A549 (cell line): Measurements from ENCODE around the gene ABCB6. TPM values are rescaled to one million over a fixed set of nuclear protein-coding genes. Genes with fewer than 3 reads are reported as not detected.

Source experiments
- ATAC-seq, 2 experiments: fragments of 200-7000 bp in 1 of 2; fragments of >200 bp in 1 of 2; cut with Nextera tagmentation in 1 of 2; cut with Tn5 transposase in 1 of 2; 3 replicates each; pipeline versions ENCODE4 v1.8.0 to v1.9.1; 2018 to 2020; ENCODE audit warnings: mild to moderate bottlenecking in 1 of 2, moderate library complexity in 1 of 2
- CTCF ChIA-PET: fragments of 300-600 bp; sonication (Branson Sonifier 250); formaldehyde crosslinking; extraction: SDS; loops from one replicate; lab custom pipeline; 2021; ENCODE audit warnings: antibody characterized with exemption, inconsistent platforms; lab: Yijun Ruan, JAX
- POLR2A ChIA-PET: fragments of 350-600 bp; formaldehyde crosslinking; extraction: SDS; loops from one replicate; lab custom pipeline; 2021; ENCODE audit warnings: antibody characterized with exemption, inconsistent platforms; lab: Yijun Ruan, JAX
- DNase-seq, 2 experiments: peaks; one replicate each; pipeline versions ENCODE4 v3.0.0 to v3.0.0-alpha.2; 2011 to 2016; ENCODE audit warnings: low read depth in 1 of 2, low spot score in 1 of 2
- FAIRE-seq: peaks from 2 replicates; lab custom pipeline; 2011; peaks lifted over from hg19 to GRCh38; lab: Jason Lieb, UNC
- H3K27ac ChIP-seq, 2 experiments: fragments of >200 bp; sonication (Bioruptor Twin); formaldehyde crosslinking; 3 replicates each; pipeline ENCODE4 v1.5.1; 2016 to 2017
- H3K4me1 ChIP-seq: fragments of >200 bp; sonication (Bioruptor Twin); formaldehyde crosslinking; 3 replicates; pipeline ENCODE4 v1.6.1; 2016
- H3K4me2 ChIP-seq: fragments of >200 bp; sonication (Bioruptor Twin); formaldehyde crosslinking; 3 replicates; pipeline ENCODE4 v1.6.1; 2016
- H3K4me3 ChIP-seq: fragments of >200 bp; sonication (Bioruptor Twin); formaldehyde crosslinking; 3 replicates; pipeline ENCODE4 v1.5.1; 2016
- H3K9me3 ChIP-seq: fragments of >200 bp; sonication (Bioruptor Twin); formaldehyde crosslinking; 3 replicates; pipeline ENCODE4 v1.6.1; 2016
- BCL3 ChIP-seq: fragments of >200 bp; sonication (Bioruptor Twin); formaldehyde crosslinking; IDR thresholded peaks from 3 replicates; pipeline ENCODE4 v1.6.1; 2016
- CBX8 ChIP-seq: fragments of 200-600 bp; sonication (generic); IDR thresholded peaks from 2 replicates; pipeline ENCODE4 v1.6.1; 2016
- CTCF ChIP-seq: fragments of >200 bp; sonication (Bioruptor Twin); formaldehyde crosslinking; IDR thresholded peaks from 3 replicates; pipeline ENCODE4 v1.5.1; 2016
- E2F6 ChIP-seq: IDR thresholded peaks from 2 replicates; pipeline ENCODE4 v1.6.1; 2012; ENCODE audit warnings: low read depth, borderline replicate concordance
- FOSB ChIP-seq: fragments of 250-450 bp; sonication (Bioruptor Pico); IDR thresholded peaks from 2 replicates; pipeline ENCODE4 v1.5.0; 2020; ENCODE audit warnings: mild to moderate bottlenecking, moderate library complexity
- FOSL2 ChIP-seq, 2 experiments: fragments of 450-650 bp in 1 of 2; fragments of >200 bp in 1 of 2; sonication (Bioruptor Twin) in 1 of 2; formaldehyde crosslinking; IDR thresholded peaks; 2 replicates each; pipeline versions ENCODE4 v1.5.0 to v1.6.1; 2016 to 2020; ENCODE audit warnings: mild to moderate bottlenecking in 1 of 2, moderate library complexity in 1 of 2
- FOXS1 ChIP-seq: fragments of 250-450 bp; sonication (Bioruptor Pico); IDR thresholded peaks from 2 replicates; pipeline ENCODE4 v1.5.0; 2020; ENCODE audit warnings: mild to moderate bottlenecking, moderate library complexity
- GATA3 ChIP-seq: IDR thresholded peaks from 2 replicates; pipeline ENCODE4 v1.6.1; 2012; ENCODE audit warnings: borderline replicate concordance
- HES2 ChIP-seq: fragments of >200 bp; sonication (Bioruptor Twin); formaldehyde crosslinking; IDR thresholded peaks from 2 replicates; pipeline ENCODE4 v1.6.1; 2016
- HMGXB4 ChIP-seq: fragments of 250-450 bp; sonication (Bioruptor Pico); IDR thresholded peaks from 2 replicates; pipeline ENCODE4 v1.5.0; 2021; ENCODE audit warnings: mild to moderate bottlenecking, moderate library complexity, borderline replicate concordance
- HOXB13 ChIP-seq: fragments of 250-450 bp; sonication (Bioruptor Pico); IDR thresholded peaks from 2 replicates; pipeline ENCODE4 v1.5.0; 2020; ENCODE audit warnings: low read depth, mild to moderate bottlenecking, moderate library complexity
- JUNB ChIP-seq: fragments of >200 bp; sonication (Bioruptor Twin); formaldehyde crosslinking; IDR thresholded peaks from 2 replicates; pipeline ENCODE4 v1.6.1; 2016
- KDM1A ChIP-seq: fragments of 200-600 bp; sonication (generic); IDR thresholded peaks from 2 replicates; pipeline ENCODE4 v1.6.1; 2016; ENCODE audit warnings: low read depth, mild to moderate bottlenecking
- MYC ChIP-seq: IDR thresholded peaks from 2 replicates; pipeline ENCODE4 v1.6.1; 2012; ENCODE audit warnings: mild to moderate bottlenecking, inconsistent platforms, low read length, improper control_type of control experiment, borderline replicate concordance
- NPAS2 ChIP-seq: fragments of 250-450 bp; sonication (Bioruptor Pico); IDR thresholded peaks from 2 replicates; pipeline ENCODE4 v1.8.0; 2022; ENCODE audit warnings: mild to moderate bottlenecking, moderate library complexity, borderline replicate concordance
- NR3C1 ChIP-seq: fragments of >200 bp; sonication (Bioruptor Twin); formaldehyde crosslinking; IDR thresholded peaks from 3 replicates; pipeline ENCODE4 v1.6.1; 2017
- PHF8 ChIP-seq: fragments of 200-600 bp; sonication (generic); IDR thresholded peaks from 2 replicates; pipeline ENCODE4 v1.6.1; 2016; ENCODE audit warnings: low read depth, mild to moderate bottlenecking, antibody characterized with exemption, moderate library complexity, borderline replicate concordance
- POLR2A ChIP-seq: IDR thresholded peaks from 2 replicates; pipeline ENCODE4 v1.6.1; 2012; ENCODE audit warnings: mild to moderate bottlenecking, low read length
- RARB ChIP-seq: fragments of 250-450 bp; sonication (Bioruptor Pico); IDR thresholded peaks from 2 replicates; pipeline ENCODE4 v1.8.0; 2021; ENCODE audit warnings: mild to moderate bottlenecking, moderate library complexity
- RNF2 ChIP-seq: fragments of 200-600 bp; sonication (generic); IDR thresholded peaks from 2 replicates; pipeline ENCODE4 v1.6.1; 2016; ENCODE audit warnings: low read depth, mild to moderate bottlenecking, antibody characterized with exemption, moderate library complexity, borderline replicate concordance
- SREBF2 ChIP-seq: fragments of 450-650 bp; IDR thresholded peaks from 2 replicates; pipeline ENCODE4 v1.6.1; 2014; ENCODE audit warnings: mild to moderate bottlenecking, moderate library complexity
- TFCP2L1 ChIP-seq: fragments of 250-450 bp; sonication (Bioruptor Pico); IDR thresholded peaks from 2 replicates; pipeline ENCODE4 v1.5.0; 2021; ENCODE audit warnings: mild to moderate bottlenecking
- TP53 ChIP-seq: fragments of 250-450 bp; sonication (Bioruptor Pico); IDR thresholded peaks from 2 replicates; pipeline ENCODE4 v1.5.0; 2021; ENCODE audit warnings: mild to moderate bottlenecking, moderate library complexity
- ZC3H11A ChIP-seq: fragments of 450-650 bp; IDR thresholded peaks from 2 replicates; pipeline ENCODE4 v1.6.1; 2014; ENCODE audit warnings: antibody characterized with exemption, mild to moderate bottlenecking
- ZFP36 ChIP-seq: fragments of 450-650 bp; IDR thresholded peaks from 2 replicates; pipeline ENCODE4 v1.6.1; 2014; ENCODE audit warnings: borderline replicate concordance; ENCODE audit not compliant: partially characterized antibody
- ZNF302 ChIP-seq: fragments of 250-450 bp; sonication (Bioruptor Pico); IDR thresholded peaks from 2 replicates; pipeline ENCODE4 v1.9.0; 2021; ENCODE audit warnings: inconsistent platforms, mild to moderate bottlenecking, moderate library complexity
- ZSCAN20 ChIP-seq: fragments of 250-450 bp; sonication (Bioruptor Pico); IDR thresholded peaks from 2 replicates; pipeline ENCODE4 v1.8.0; 2022; ENCODE audit warnings: mild to moderate bottlenecking, moderate library complexity
- WGBS: methylation state at CpG from one replicate; pipeline ENCODE4 v1.1.6; 2017; ENCODE audit errors: missing lambda C conversion rate; 5-methylcytosine and 5-hydroxymethylcytosine counted together
- polyA plus RNA-seq, 4 experiments: library from polyadenylated mRNA; depleted of rRNA in 3 of 4; stranded (reverse); fragments of >200 nt; fragmentation: RNase III in 1 of 4; extraction: RNeasy Plus Mini Kit Qiagen cat#74134 plus additional on column Dnase treatment in 1 of 4; gene quantifications; 2 replicates in 3 of 4; 3 replicates in 1 of 4; pipeline ENCODE4 v1.2.3, GENCODE V29; 2011 to 2017

Gene ABCB6
- polyA plus RNA-seq, 2 of the 4 experiments (the other 2 are of a cell fraction): 51.3 to 62.5 TPM

- FAIRE-seq (no peak), DNase-seq (no peak), ATAC-seq (no peak; a peak in 1 of 6 replicates)
- CTCF ChIA-PET: interaction anchor here (1.0 to 1.8 kb wide), 6 partner anchors 17 to 169 kb away, joined by 3 to 7 read pairs (median 4); partner anchors contain the start of gene ABCB6
- Histone ChIP-seq H3K4me3 (no peak overlapping the region), H3K4me1 (no peaks in the 10 kb centered on the region), H3K27ac (no peak overlapping the region), H3K9me3 (no peaks in the 10 kb centered on the region), H3K4me2 (no peak overlapping the region)
- 64% methylated on average over 5 of the region's 5 CpGs for WGBS
- no peak for TF ChIP-seq ZSCAN20
- POLR2A ChIA-PET: interaction anchor here (0.5 kb wide), 1 partner anchor 14 kb away, joined by 3 read pairs; no protein-coding TSS in a partner anchor
Observed at GRCh38 chr2:219198974-219199373, 19.8 kb downstream of the ABCB6 start.

GRCh38 chr2:219197388-219197787, 21.4 kb downstream of the ABCB6 start:
- POLR2A ChIA-PET: interaction anchor here (0.7 kb wide), 1 partner anchor 10 kb away, joined by 4 read pairs; no protein-coding TSS in a partner anchor
- Histone ChIP-seq H3K27ac (no peak overlapping the region), H3K4me1 (no peaks in the 10 kb centered on the region), H3K9me3 (no peaks in the 10 kb centered on the region), H3K4me2 (no peak overlapping the region), H3K4me3 (no peak overlapping the region)
- no peak for ATAC-seq
- DNase-seq: no peak
- WGBS: 57% methylated on average over 1 of the region's 1 CpG
- FAIRE-seq: no peak
- CTCF ChIA-PET: interaction anchor here (0.8 to 1.8 kb wide), 5 partner anchors 9 to 138 kb away, joined by 3 to 5 read pairs (median 4); partner anchors contain the start of gene ZFAND2B
- no peak for TF ChIP-seq BCL3
- no peak for TF ChIP-seq CBX8
- no peak for TF ChIP-seq ZNF302 (CRISPR knock-in tag)
- TF ChIP-seq TP53 (CRISPR knock-in tag): no peak
- TF ChIP-seq KDM1A: no peak
- no peak for TF ChIP-seq GATA3
- TF ChIP-seq RARB (CRISPR knock-in tag): no peak
- no peak for TF ChIP-seq FOSL2 (IDR thresholded peaks at IDR 0.05)
- TF ChIP-seq FOSL2 (CRISPR knock-in tag; IDR thresholded peaks at IDR 0.05): no peak
- TF ChIP-seq HOXB13 (CRISPR knock-in tag): no peak
- no peak for TF ChIP-seq HES2
- TF ChIP-seq FOSB: no peak
- no peak for TF ChIP-seq RNF2
- no peak for TF ChIP-seq PHF8
- no peak for TF ChIP-seq E2F6
- TF ChIP-seq ZC3H11A: no peak
- TF ChIP-seq ZSCAN20: no peak
- no peak for TF ChIP-seq SREBF2
- TF ChIP-seq NPAS2 (CRISPR knock-in tag): no peak
- TF ChIP-seq TFCP2L1: no peak
- TF ChIP-seq MYC: no peak

- no peaks in the 10 kb centered on the region for H3K9me3 ChIP-seq
- ChIA-PET CTCF (interaction anchor here (0.6 kb wide), 1 partner anchor 102 kb away, joined by 4 read pairs; no protein-coding TSS in a partner anchor), POLR2A (interaction anchor here (0.6 kb wide), 1 partner anchor 456 kb away, joined by 3 read pairs; no protein-coding TSS in a partner anchor)
- no peak overlapping the region for H3K4me2 ChIP-seq
- FAIRE-seq (no peak), ATAC-seq (no peak), DNase-seq (no peak)
- no peak overlapping the region for H3K27ac ChIP-seq
- 91% methylated on average over 7 of the region's 7 CpGs for WGBS
- H3K4me1 ChIP-seq: no peaks in the 10 kb centered on the region
- no peak overlapping the region for H3K4me3 ChIP-seq
- TF ChIP-seq JUNB (no peak), GATA3 (no peak), HMGXB4 (CRISPR knock-in tag) (no peak), ZC3H11A (no peak), POLR2A (no peak), ZFP36 (no peak), NPAS2 (CRISPR knock-in tag) (no peak), FOSL2 (IDR thresholded peaks at IDR 0.05) (no peak), FOSL2 (CRISPR knock-in tag; IDR thresholded peaks at IDR 0.05) (no peak), CTCF (no peak), NR3C1 (no peak), RNF2 (no peak), KDM1A (no peak), FOXS1 (CRISPR knock-in tag) (no peak)
Observed at GRCh38 chr2:219186754-219187456, 31.9 kb downstream of the ABCB6 start.
